Hepatocyte (in vitro differentiated cells): Measurements from ENCODE around the gene HYKK. TPM values are rescaled to one million over a fixed set of nuclear protein-coding genes. Genes with fewer than 3 reads are reported as not detected.
"Not testable (repeated sequence)": the region's sequence is repeated elsewhere in the genome, so short reads cannot be mapped to it uniquely, and the experiment has no call there.

Experiments used
- DNase-seq: peaks from one replicate; pipeline ENCODE4 v3.0.0-alpha.2; 2016; ENCODE audit warnings: low spot score
- H2AFZ ChIP-seq: fragments of 200-600 bp; sonication (generic); 2 replicates; pipeline ENCODE4 v1.6.0; 2016; ENCODE audit warnings: antibody characterized with exemption, mild to moderate bottlenecking
- H3K27ac ChIP-seq: fragments of 200-600 bp; sonication (generic); 2 replicates; pipeline ENCODE4 v1.5.1; 2016; ENCODE audit warnings: mild to moderate bottlenecking
- H3K27me3 ChIP-seq: fragments of 200-600 bp; sonication (generic); 2 replicates; pipeline ENCODE4 v1.6.1; 2016
- H3K36me3 ChIP-seq: fragments of 200-600 bp; sonication (generic); replicated peaks from 2 replicates; pipeline ENCODE4 v1.5.1; 2016; ENCODE audit warnings: low read depth; ENCODE audit not compliant: insufficient read depth
- H3K4me1 ChIP-seq: fragments of 200-600 bp; sonication (generic); 2 replicates; pipeline ENCODE4 v1.5.1; 2016; ENCODE audit warnings: mild to moderate bottlenecking, moderate library complexity; ENCODE audit not compliant: insufficient read depth
- H3K4me2 ChIP-seq: fragments of 200-600 bp; sonication (generic); 2 replicates; pipeline ENCODE4 v1.6.0; 2016
- H3K4me3 ChIP-seq: fragments of 200-600 bp; sonication (generic); 2 replicates; pipeline ENCODE4 v1.5.1; 2016; ENCODE audit warnings: mild to moderate bottlenecking
- H3K79me2 ChIP-seq: fragments of 200-600 bp; sonication (generic); 2 replicates; pipeline ENCODE4 v1.6.0; 2017; ENCODE audit warnings: mild to moderate bottlenecking
- H3K9me2 ChIP-seq: fragments of 200-600 bp; sonication (generic); replicated peaks from 2 replicates; pipeline ENCODE4 v1.6.0; 2017; ENCODE audit warnings: mild to moderate bottlenecking; ENCODE audit not compliant: insufficient read depth
- H3K9me3 ChIP-seq: fragments of 200-600 bp; sonication (generic); 2 replicates; pipeline ENCODE4 v1.5.1; 2016; ENCODE audit warnings: low read depth, mild to moderate bottlenecking
- H4K20me1 ChIP-seq: fragments of 200-600 bp; sonication (generic); 2 replicates; pipeline ENCODE4 v1.6.0; 2016; ENCODE audit warnings: mild to moderate bottlenecking; ENCODE audit not compliant: insufficient read depth, poor library complexity, severe bottlenecking
- CTCF ChIP-seq: fragments of 200-600 bp; sonication (generic); IDR thresholded peaks from 2 replicates; pipeline ENCODE4 v1.5.1; 2016; ENCODE audit warnings: antibody characterized with exemption, mild to moderate bottlenecking; ENCODE audit not compliant: poor library complexity
- EZH2 ChIP-seq: fragments of 200-600 bp; sonication (generic); IDR thresholded peaks from 2 replicates; pipeline ENCODE4 v1.6.1; 2016; ENCODE audit warnings: antibody characterized with exemption, mild to moderate bottlenecking, borderline replicate concordance
- EZH2phosphoT487 ChIP-seq: fragments of 200-600 bp; sonication (generic); IDR thresholded peaks from one replicate; pipeline ENCODE4 v1.6.1; 2018; ENCODE audit warnings: antibody characterized with exemption, mild to moderate bottlenecking, low read depth, moderate library complexity; ENCODE audit not compliant: unreplicated experiment, severe bottlenecking
- WGBS: methylation state at CpG from one replicate; pipeline ENCODE4 v1.1.6; 2016; ENCODE audit warnings: low lambda C conversion rate; ENCODE audit errors: missing lambda C conversion rate; 5-methylcytosine and 5-hydroxymethylcytosine counted together
- polyA plus RNA-seq: library from polyadenylated mRNA; unstranded; fragments of >200 nt; fragmentation: Nextera tagmentation; extraction: Ambion mirVana; gene quantifications from 2 replicates; pipeline ENCODE4 v1.2.1, GENCODE V29; 2016
- total RNA-seq: library from RNA; depleted of rRNA; stranded (reverse); fragments of >200 nt; gene quantifications from 2 replicates; pipeline ENCODE4 v1.2.3, GENCODE V29; 2014

HYKK gene
- total and polyA plus RNA-seq, 2 experiments from 2014 or later: 1.6 to 3.6 TPM

GRCh38 chr15:78538358-78538757 lies 31.0 kb downstream of the HYKK start:
- Histone ChIP-seq H3K27ac (peak overlapping the region; percentile 62), H3K79me2 (peaks cover 27% of the 10 kb centered on the region), H3K36me3 (no peaks in the 10 kb centered on the region), H3K9me2 (no peaks in the 10 kb centered on the region), H3K4me3 (no peak overlapping the region), H3K9me3 (no peaks in the 10 kb centered on the region), H3K27me3 (no peaks in the 10 kb centered on the region), H4K20me1 (peaks cover 16% of the 10 kb centered on the region), H3K4me2 (no peak overlapping the region), H2AFZ (no peak overlapping the region), H3K4me1 (peaks cover 14% of the 10 kb centered on the region)
- DNase-seq: no peak
- 79% methylated on average over 1 of the region's 1 CpG for WGBS
- TF ChIP-seq EZH2 (no peak), CTCF (no peak), EZH2phosphoT487 (no peak)

DNA sequence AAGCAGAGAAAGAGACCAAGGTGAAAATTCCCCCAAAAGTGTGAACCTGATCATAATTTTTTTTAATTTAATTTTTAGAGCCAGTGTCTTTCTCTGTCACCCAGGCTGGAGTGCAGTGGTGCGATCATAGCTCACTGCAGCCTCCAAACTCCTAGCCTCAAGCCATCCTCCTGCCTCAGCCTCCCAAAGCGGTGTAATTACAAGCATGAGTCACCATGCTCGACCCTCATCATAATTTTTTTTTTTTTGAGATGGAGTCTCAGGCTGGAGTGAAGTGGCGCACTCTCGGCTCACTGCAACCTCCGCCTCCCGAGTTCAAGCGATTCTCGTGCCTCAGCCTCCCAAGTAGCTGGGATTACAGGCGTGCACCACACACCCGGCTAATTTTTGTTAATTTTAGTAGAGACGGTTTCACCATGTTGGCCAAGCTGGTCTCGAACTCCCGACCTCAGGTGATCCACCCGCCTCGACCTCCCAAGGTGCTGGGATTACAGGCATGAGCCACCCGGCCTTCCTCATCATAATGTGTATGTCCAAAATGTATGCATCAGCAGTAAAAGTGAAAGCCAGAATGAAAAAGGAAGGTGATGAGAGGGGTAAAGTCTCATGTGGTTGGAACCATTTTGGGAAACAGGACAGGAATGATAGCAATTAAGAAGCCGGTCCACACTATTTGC lies 32.2 kb downstream of the HYKK start:
- H3K4me2 ChIP-seq: peak overlapping the region; percentile 83
- not testable (repeated sequence) for H3K9me3 ChIP-seq, H3K27me3 ChIP-seq, H3K36me3 ChIP-seq, H3K9me2 ChIP-seq, DNase-seq
- peaks cover 16% of the 10 kb centered on the region for H4K20me1 ChIP-seq
- H3K4me3 ChIP-seq: peak overlapping the region; percentile 74
- WGBS: 88% methylated on average over 18 of the region's 18 CpGs
- H3K27ac ChIP-seq: peak overlapping the region; percentile 95
- peaks cover 14% of the 10 kb centered on the region for H3K4me1 ChIP-seq
- H3K79me2 ChIP-seq: peaks cover 27% of the 10 kb centered on the region
- H2AFZ ChIP-seq: peak overlapping the region; percentile 88

GRCh38 chr15:78540141-78540870 lies 32.9 kb downstream of the HYKK start, which contains the start of gene PSMA4:
TSS of gene PSMA4 (plus strand) at chr15:78540444. CDS start at chr15:78541928, 1,484 bp downstream.
- H3K4me2 ChIP-seq: peak within 1 kb of the TSS; percentile 83
- peaks cover 16% of the 10 kb centered on the region for H4K20me1 ChIP-seq
- H3K4me1 ChIP-seq: peaks cover 14% of the 10 kb centered on the region
- H2AFZ ChIP-seq: peak within 1 kb of the TSS; percentile 88
- peak; percentile 94 for DNase-seq
- no peaks in the 10 kb centered on the region for H3K27me3 ChIP-seq
- no peaks in the 10 kb centered on the region for H3K36me3 ChIP-seq
- peaks cover 27% of the 10 kb centered on the region for H3K79me2 ChIP-seq
- no peaks in the 10 kb centered on the region for H3K9me3 ChIP-seq
- TF ChIP-seq EZH2: no peak
- no peak for TF ChIP-seq EZH2phosphoT487
- no peak for TF ChIP-seq CTCF
- no peaks in the 10 kb centered on the region for H3K9me2 ChIP-seq
- H3K27ac ChIP-seq: peak within 1 kb of the TSS; percentile 95
- peak within 1 kb of the TSS; percentile 74 for H3K4me3 ChIP-seq
- WGBS: under 1% methylated on average over 53 of the region's 56 CpGs
